SU-DHL-6 (cell line): ENCODE results near the gene QSOX2.
A peak's percentile ranks its signal among the peaks of the same experiment; 100 is the strongest.

Source experiments
- H2AFZ ChIP-seq: fragments of 200-600 bp; sonication (generic); 2 replicates; pipeline ENCODE4 v1.6.1; 2014; ENCODE audit warnings: low read depth, mild to moderate bottlenecking, moderate library complexity, mixed read lengths, antibody characterized with exemption, low read length; ENCODE audit not compliant: severe bottlenecking
- H3F3A ChIP-seq: fragments of 200-600 bp; shearing (Covaris generic); 2 replicates; pipeline ENCODE4 v1.6.0; 2016; ENCODE audit warnings: antibody characterized with exemption, mild to moderate bottlenecking; ENCODE audit not compliant: insufficient read depth
- H3K27ac ChIP-seq: fragments of 200-600 bp; sonication (generic); 2 replicates; pipeline ENCODE4 v1.5.1; 2016; ENCODE audit warnings: low read depth, mild to moderate bottlenecking, low read length, moderate library complexity, mixed read lengths
- H3K27me3 ChIP-seq: fragments of 200-600 bp; sonication (generic), shearing (Covaris generic); 2 replicates; pipeline ENCODE4 v1.6.0; 2014; ENCODE audit warnings: mild to moderate bottlenecking, low read length
- H3K36me3 ChIP-seq: fragments of 200-600 bp; sonication (generic); 2 replicates; pipeline ENCODE4 v1.6.1; 2014; ENCODE audit warnings: mild to moderate bottlenecking, low read length, mixed read lengths
- H3K4me2 ChIP-seq: fragments of 300-600, 200-600 bp; shearing (Covaris generic), sonication (generic); 2 replicates; pipeline ENCODE4 v1.6.0; 2014; ENCODE audit warnings: low read length, low read depth, mild to moderate bottlenecking; ENCODE audit not compliant: poor library complexity, severe bottlenecking
- H3K4me3 ChIP-seq: fragments of 200-600 bp; sonication (generic); 2 replicates; pipeline ENCODE4 v1.5.1; 2014; ENCODE audit warnings: antibody characterized with exemption, low read length, mild to moderate bottlenecking, mixed read lengths; ENCODE audit not compliant: insufficient read depth, poor library complexity, severe bottlenecking
- H3K79me2 ChIP-seq: fragments of 200-600 bp; sonication (generic); 2 replicates; pipeline ENCODE4 v1.6.1; 2014; ENCODE audit warnings: mild to moderate bottlenecking, low read length, moderate library complexity; ENCODE audit not compliant: insufficient read depth
- H3K9ac ChIP-seq: fragments of 200-600 bp; sonication (generic); 2 replicates; pipeline ENCODE4 v1.7.0; 2014; ENCODE audit warnings: mild to moderate bottlenecking, low read length
- H3K9me2 ChIP-seq: fragments of 200-600 bp; sonication (generic); replicated peaks from 2 replicates; pipeline ENCODE4 v1.6.1; 2014; ENCODE audit warnings: low read length; ENCODE audit not compliant: insufficient read depth
- H3K9me3 ChIP-seq: fragments of 200-600 bp; sonication (generic); 2 replicates; pipeline ENCODE4 v1.6.1; 2014; ENCODE audit warnings: low read length, mixed read lengths; ENCODE audit not compliant: insufficient read depth
- H4K20me1 ChIP-seq: fragments of 200-600 bp; sonication (generic); 2 replicates; pipeline ENCODE4 v1.6.1; 2014; ENCODE audit warnings: low read depth, mild to moderate bottlenecking, antibody characterized with exemption, low read length, moderate library complexity, mixed read lengths
- EZH2phosphoT487 ChIP-seq: fragments of 200-600 bp; sonication (generic), shearing (Covaris generic); conservative IDR thresholded peaks from 2 replicates; pipeline ENCODE4 v1.6.1; 2018; ENCODE audit warnings: mild to moderate bottlenecking, antibody characterized with exemption, low read length, moderate library complexity, mixed read lengths
- TF ChIP-seq, protein P1 (sequence below): fragments of 200-600 bp; sonication (generic); IDR thresholded peaks from one replicate; pipeline ENCODE4 v1.5.1; 2017; ENCODE audit warnings: antibody characterized with exemption, mild to moderate bottlenecking, low read length, moderate library complexity; ENCODE audit not compliant: insufficient read depth, poor library complexity, severe bottlenecking

The QSOX2 gene

DNA sequence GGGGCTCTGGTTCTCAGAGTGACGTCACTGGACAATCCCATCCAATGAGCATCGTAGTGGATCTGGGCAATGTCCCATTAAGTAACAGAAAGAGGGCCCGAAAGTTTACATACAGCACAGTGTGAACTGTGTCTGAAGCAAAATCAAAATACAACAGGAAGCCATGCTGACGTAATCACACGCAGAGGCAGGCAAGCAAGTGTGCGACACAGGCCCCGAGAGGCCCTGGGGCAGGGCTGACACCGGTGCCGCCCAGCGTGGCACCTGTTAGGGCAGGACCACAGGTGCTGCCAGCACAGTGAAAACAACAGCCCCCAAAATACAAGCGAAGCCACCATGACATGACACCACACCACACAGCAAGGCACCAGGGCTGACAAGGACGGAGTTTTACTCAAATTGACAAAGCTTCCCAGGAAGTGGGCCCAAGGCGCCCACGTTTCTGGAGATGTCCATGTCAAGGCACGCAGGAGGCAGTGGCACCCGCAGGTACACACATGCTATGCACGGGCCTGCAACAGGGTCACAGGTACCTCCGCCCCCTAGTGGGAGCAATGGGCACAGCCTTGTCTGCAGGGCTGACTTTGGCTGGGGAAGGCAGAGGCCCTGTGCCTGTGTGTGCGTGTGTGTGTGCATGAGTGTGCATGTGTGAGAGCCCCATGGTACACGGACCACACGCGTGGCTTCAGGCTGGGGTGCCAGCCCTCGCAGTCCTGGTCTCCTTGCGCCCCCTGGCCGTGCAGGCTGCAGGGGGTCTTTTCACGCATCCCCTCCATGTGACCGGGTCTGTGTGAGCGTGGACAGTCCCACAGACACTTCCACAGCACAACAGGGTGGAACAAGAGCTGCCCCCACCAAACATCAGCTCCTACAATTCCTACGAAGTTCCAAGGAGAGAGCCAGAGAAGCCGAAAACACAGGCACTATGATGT is 19.6 kb downstream of the QSOX2 start:
- peak overlapping the region; percentile 60 for H3K9ac ChIP-seq
- no peaks in the 10 kb centered on the region; the same call in 1 of the 2 replicates for H3K36me3 ChIP-seq
- H3K9me2 ChIP-seq, result no peaks in the 10 kb centered on the region
- H3K9me3 ChIP-seq, result no peaks in the 10 kb centered on the region
- H3K4me2 ChIP-seq, result peak overlapping the region; percentile 68
- no peaks in the 10 kb centered on the region for H4K20me1 ChIP-seq
- no peaks in the 10 kb centered on the region for H3K27me3 ChIP-seq
- peaks cover 41% of the 10 kb centered on the region for H3F3A ChIP-seq
- TF ChIP-seq EZH2phosphoT487, result no peak
- TF ChIP-seq, protein P1, sequence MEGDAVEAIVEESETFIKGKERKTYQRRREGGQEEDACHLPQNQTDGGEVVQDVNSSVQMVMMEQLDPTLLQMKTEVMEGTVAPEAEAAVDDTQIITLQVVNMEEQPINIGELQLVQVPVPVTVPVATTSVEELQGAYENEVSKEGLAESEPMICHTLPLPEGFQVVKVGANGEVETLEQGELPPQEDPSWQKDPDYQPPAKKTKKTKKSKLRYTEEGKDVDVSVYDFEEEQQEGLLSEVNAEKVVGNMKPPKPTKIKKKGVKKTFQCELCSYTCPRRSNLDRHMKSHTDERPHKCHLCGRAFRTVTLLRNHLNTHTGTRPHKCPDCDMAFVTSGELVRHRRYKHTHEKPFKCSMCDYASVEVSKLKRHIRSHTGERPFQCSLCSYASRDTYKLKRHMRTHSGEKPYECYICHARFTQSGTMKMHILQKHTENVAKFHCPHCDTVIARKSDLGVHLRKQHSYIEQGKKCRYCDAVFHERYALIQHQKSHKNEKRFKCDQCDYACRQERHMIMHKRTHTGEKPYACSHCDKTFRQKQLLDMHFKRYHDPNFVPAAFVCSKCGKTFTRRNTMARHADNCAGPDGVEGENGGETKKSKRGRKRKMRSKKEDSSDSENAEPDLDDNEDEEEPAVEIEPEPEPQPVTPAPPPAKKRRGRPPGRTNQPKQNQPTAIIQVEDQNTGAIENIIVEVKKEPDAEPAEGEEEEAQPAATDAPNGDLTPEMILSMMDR, result peak; percentile 95
- H3K79me2 ChIP-seq, result peaks cover 53% of the 10 kb centered on the region
- H3K4me3 ChIP-seq, result no peak overlapping the region
- no peak overlapping the region for H2AFZ ChIP-seq
- H3K27ac ChIP-seq, result peak overlapping the region; percentile 98

DNA sequence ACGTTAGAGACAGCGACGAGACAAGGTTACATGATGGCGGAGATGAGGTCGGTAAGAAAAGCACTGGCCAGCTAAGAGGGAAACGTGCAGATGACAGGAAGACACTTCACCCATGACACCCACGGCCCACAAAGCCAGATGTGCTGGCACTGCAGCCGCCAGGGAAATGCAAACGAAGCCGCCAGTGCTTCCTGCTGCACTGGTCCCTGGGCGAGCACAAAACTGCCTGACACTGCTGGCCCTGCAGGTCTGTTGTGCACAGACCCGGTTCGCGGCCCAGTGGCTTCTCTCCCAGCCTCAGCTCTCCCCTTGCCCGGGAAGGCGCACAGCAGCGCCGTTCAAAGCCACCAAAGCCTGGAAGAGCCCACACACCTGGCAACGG is 20.3 kb downstream of the QSOX2 start:
- Histone ChIP-seq H3F3A (peaks cover 41% of the 10 kb centered on the region), H3K9ac (peak overlapping the region; percentile 60), H3K27ac (peak overlapping the region; percentile 98)

DNA sequence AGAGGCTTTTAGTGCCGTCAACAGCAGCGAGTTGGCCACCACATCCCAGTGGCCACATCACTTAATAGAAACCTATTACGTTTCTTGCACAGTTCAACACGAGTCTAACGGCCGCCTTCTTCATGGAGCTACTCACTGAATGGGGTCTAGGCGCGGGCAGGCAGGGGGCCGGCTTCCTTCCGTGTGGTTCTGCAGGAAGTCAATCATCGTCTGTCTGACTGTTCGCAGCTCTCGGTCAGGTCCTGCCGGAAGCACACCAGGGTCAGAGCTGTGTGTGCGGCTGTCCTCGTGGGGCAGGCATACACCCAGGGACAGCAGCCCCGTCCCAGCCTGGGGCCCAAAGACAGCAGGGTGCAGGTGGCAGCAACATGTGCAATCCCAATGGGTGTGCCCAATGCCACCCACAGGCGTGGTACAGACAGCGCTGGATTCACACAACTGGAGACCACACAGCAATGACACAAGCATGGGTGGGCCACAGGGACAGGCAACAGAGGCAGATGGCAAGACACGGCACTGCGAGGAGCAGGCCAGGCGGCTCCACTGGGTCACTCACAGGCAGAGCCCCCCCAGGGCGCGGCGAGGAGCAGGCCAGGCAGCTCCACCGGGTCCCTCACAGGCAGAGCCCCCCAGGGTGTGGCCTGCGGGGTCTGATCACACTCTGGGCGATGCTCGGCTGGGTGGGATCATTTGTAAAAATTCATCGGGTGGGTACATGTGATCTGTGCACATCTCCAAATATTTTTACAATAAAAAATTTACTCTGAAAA is 21.6 kb downstream of the QSOX2 start:
- Histone ChIP-seq H4K20me1 (no peaks in the 10 kb centered on the region), H3K9ac (peak overlapping the region; percentile 60), H3K4me3 (peak overlapping the region; percentile 30), H3F3A (peaks cover 41% of the 10 kb centered on the region), H3K9me2 (no peaks in the 10 kb centered on the region), H3K36me3 (no peaks in the 10 kb centered on the region; the same call in 1 of the 2 replicates), H3K79me2 (peaks cover 47% of the 10 kb centered on the region), H3K27me3 (no peaks in the 10 kb centered on the region), H3K4me2 (peak overlapping the region; percentile 68), H3K27ac (peak overlapping the region; percentile 98), H2AFZ (no peak overlapping the region), H3K9me3 (no peaks in the 10 kb centered on the region)
- TF ChIP-seq EZH2phosphoT487, result no peak
- TF ChIP-seq, protein P1, result no peak

More for the DNA sequence above, 20.3 kb downstream of the QSOX2 start:
- Histone ChIP-seq H3K36me3 (no peaks in the 10 kb centered on the region; the same call in 1 of the 2 replicates), H3K9me3 (no peaks in the 10 kb centered on the region), H3K79me2 (peaks cover 52% of the 10 kb centered on the region), H3K9me2 (no peaks in the 10 kb centered on the region), H3K27me3 (no peaks in the 10 kb centered on the region), H3K4me3 (peak overlapping the region; percentile 30), H2AFZ (no peak overlapping the region), H4K20me1 (no peaks in the 10 kb centered on the region), H3K4me2 (peak overlapping the region; percentile 68)
- TF ChIP-seq, protein P1, result no peak
- TF ChIP-seq EZH2phosphoT487, result no peak
